WTC11 (cell line): ENCODE results near the gene PHF10. TPM values are rescaled to one million over a fixed set of nuclear protein-coding genes. Genes with fewer than 3 reads are reported as not detected.

ENCODE experiments used
- EMX1 ChIP-seq: fragments of 250-450 bp; sonication (Bioruptor Pico); IDR thresholded peaks from 2 replicates; pipeline ENCODE4 v1.8.0; 2021; ENCODE audit warnings: mild to moderate bottlenecking
- ERG ChIP-seq: fragments of 250-450 bp; sonication (Bioruptor Pico); IDR thresholded peaks from 2 replicates; pipeline ENCODE4 v1.8.0; 2021; ENCODE audit warnings: mild to moderate bottlenecking
- GRHL2 ChIP-seq: fragments of 250-450 bp; sonication (Bioruptor Pico); IDR thresholded peaks from 2 replicates; pipeline ENCODE4 v1.8.0; 2022; ENCODE audit warnings: mild to moderate bottlenecking, moderate library complexity; ENCODE audit not compliant: insufficient replicate concordance, severe bottlenecking
- IRF1 ChIP-seq: sonication (generic); formaldehyde crosslinking; IDR thresholded peaks from 2 replicates; pipeline ENCODE4 v1.8.0; 2023; ENCODE audit warnings: missing genetic modification reagents
- IRF2 ChIP-seq: sonication (generic); formaldehyde crosslinking; IDR thresholded peaks from 2 replicates; pipeline ENCODE4 v1.8.0; 2022; ENCODE audit warnings: low read depth, missing genetic modification reagents, borderline replicate concordance
- NR1H2 ChIP-seq: sonication (generic); formaldehyde crosslinking; IDR thresholded peaks from 2 replicates; pipeline ENCODE4 v1.9.0; 2021; ENCODE audit warnings: mild to moderate bottlenecking, moderate library complexity, missing genetic modification reagents
- PRRX2 ChIP-seq: fragments of 250-450 bp; sonication (Bioruptor Pico); IDR thresholded peaks from 2 replicates; pipeline ENCODE4 v1.8.0; 2021; ENCODE audit warnings: mild to moderate bottlenecking
- SMAD3 ChIP-seq: sonication (generic); formaldehyde crosslinking; IDR thresholded peaks from 2 replicates; pipeline ENCODE4 v1.8.0; 2022; ENCODE audit warnings: missing genetic modification reagents, mild to moderate bottlenecking, borderline replicate concordance
- TCF7 ChIP-seq: sonication (generic); formaldehyde crosslinking; IDR thresholded peaks from 2 replicates; pipeline ENCODE4 v1.8.0; 2022; ENCODE audit warnings: mild to moderate bottlenecking, low read depth, missing genetic modification reagents, moderate library complexity
- ZNF396 ChIP-seq: fragments of 250-450 bp; sonication (Bioruptor Pico); IDR thresholded peaks from 2 replicates; pipeline ENCODE4 v1.8.0; 2021; ENCODE audit warnings: mild to moderate bottlenecking, moderate library complexity, borderline replicate concordance
- total RNA-seq: library from RNA; stranded (reverse); gene quantifications from 3 replicates; pipeline ENCODE4 v1.2.3, GENCODE V29; 2021
- TF ChIP-seq, protein P1 (sequence below): sonication (generic); formaldehyde crosslinking; IDR thresholded peaks from 2 replicates; pipeline ENCODE4 v1.8.0; 2022; ENCODE audit warnings: mild to moderate bottlenecking, missing genetic modification reagents
- TF ChIP-seq, protein P2 (sequence below): fragments of 200-600 bp; IDR thresholded peaks from 2 replicates; pipeline ENCODE4 v1.8.0; 2022; ENCODE audit warnings: antibody characterized with exemption
- TF ChIP-seq, protein P3 (sequence below): sonication (generic); formaldehyde crosslinking; IDR thresholded peaks from 2 replicates; pipeline ENCODE4 v1.8.1; 2022; ENCODE audit warnings: missing genetic modification reagents, borderline replicate concordance
- TF ChIP-seq, protein P4 (sequence below): sonication (generic); formaldehyde crosslinking; IDR thresholded peaks from 2 replicates; pipeline ENCODE4 v1.8.0; 2023; ENCODE audit warnings: missing genetic modification reagents, mild to moderate bottlenecking, borderline replicate concordance
- TF ChIP-seq, protein P5 (sequence below): sonication (generic); formaldehyde crosslinking; IDR thresholded peaks from 2 replicates; pipeline ENCODE4 v1.8.0; 2022; ENCODE audit warnings: mild to moderate bottlenecking, missing genetic modification reagents
- TF ChIP-seq, protein P6 (sequence below): sonication (generic); formaldehyde crosslinking; IDR thresholded peaks from 2 replicates; pipeline ENCODE4 v1.8.1; 2023; ENCODE audit warnings: mild to moderate bottlenecking, missing genetic modification reagents
- TF ChIP-seq, protein P7 (sequence below): sonication (generic); formaldehyde crosslinking; IDR thresholded peaks from 2 replicates; pipeline ENCODE4 v1.8.1; 2022; ENCODE audit warnings: low read depth, mild to moderate bottlenecking, moderate library complexity, missing genetic modification reagents, borderline replicate concordance
- TF ChIP-seq, protein P8 (sequence below): sonication (generic); formaldehyde crosslinking; IDR thresholded peaks from 2 replicates; pipeline ENCODE4 v1.8.1; 2023; ENCODE audit warnings: mild to moderate bottlenecking, missing genetic modification reagents

The PHF10 gene
- total RNA-seq, 1 experiment from 2014 or later, result 39.3 TPM

DNA sequence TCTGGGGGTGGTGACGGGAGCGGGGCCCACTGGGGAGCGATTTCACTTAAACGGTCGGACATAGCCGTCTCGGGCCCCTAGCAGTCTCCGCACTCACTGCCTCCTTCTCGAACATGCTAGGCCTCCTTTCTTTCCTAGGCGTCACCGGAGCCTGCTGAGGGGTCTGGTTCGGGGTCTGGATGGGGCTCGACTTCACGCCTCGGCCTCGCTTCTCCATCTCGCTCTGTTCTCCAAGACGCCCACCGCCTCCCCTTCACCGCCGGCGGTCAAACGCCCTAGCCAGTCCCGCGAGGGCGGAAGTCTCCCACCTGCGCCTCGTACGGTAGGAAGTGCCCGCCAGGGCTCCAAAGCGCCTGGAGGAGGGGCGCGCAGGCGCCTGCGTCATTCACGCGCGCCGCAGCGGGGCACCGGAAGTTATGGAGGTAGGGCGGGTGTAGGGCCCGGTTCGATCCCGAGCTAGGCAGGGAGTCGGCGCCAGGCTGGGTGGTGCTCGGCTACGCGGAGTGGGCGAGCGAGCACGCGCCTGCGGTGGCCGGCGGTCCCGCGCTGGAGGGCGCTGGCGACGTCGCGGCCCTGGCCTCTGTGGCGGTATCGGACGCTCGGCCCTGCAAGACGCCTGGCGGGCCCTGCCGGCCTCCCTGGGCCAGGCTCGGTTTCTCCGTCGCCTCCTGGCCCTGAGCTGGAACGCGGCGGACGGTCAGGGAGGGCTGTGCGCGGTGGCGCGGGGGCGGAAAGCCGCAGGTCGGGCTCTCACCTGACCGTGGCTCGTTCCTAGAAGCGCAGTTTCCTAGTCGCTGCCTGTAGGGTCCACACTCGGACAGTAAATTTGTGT lies 27.2 kb upstream of the PHF10 start, which contains the start of the genes DYNLT2 and ERMARD (continued):
- TF ChIP-seq, protein P1, sequence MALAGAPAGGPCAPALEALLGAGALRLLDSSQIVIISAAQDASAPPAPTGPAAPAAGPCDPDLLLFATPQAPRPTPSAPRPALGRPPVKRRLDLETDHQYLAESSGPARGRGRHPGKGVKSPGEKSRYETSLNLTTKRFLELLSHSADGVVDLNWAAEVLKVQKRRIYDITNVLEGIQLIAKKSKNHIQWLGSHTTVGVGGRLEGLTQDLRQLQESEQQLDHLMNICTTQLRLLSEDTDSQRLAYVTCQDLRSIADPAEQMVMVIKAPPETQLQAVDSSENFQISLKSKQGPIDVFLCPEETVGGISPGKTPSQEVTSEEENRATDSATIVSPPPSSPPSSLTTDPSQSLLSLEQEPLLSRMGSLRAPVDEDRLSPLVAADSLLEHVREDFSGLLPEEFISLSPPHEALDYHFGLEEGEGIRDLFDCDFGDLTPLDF (CRISPR knock-in tag), result no peak
- TF ChIP-seq SMAD3 (CRISPR knock-in tag) (no peak), NR1H2 (CRISPR knock-in tag) (no peak), IRF2 (CRISPR knock-in tag) (no peak), PRRX2 (CRISPR knock-in tag) (0 out of 2 replicates have a peak, but pooled peaks have one; percentile 26), ERG (CRISPR knock-in tag) (no peak), GRHL2 (no peak), ZNF396 (CRISPR knock-in tag) (no peak), TCF7 (CRISPR knock-in tag) (no peak), IRF1 (peak; percentile 78), EMX1 (CRISPR knock-in tag) (0 out of 2 replicates have a peak, but pooled peaks have one; percentile 34)
- TF ChIP-seq, protein P2, sequence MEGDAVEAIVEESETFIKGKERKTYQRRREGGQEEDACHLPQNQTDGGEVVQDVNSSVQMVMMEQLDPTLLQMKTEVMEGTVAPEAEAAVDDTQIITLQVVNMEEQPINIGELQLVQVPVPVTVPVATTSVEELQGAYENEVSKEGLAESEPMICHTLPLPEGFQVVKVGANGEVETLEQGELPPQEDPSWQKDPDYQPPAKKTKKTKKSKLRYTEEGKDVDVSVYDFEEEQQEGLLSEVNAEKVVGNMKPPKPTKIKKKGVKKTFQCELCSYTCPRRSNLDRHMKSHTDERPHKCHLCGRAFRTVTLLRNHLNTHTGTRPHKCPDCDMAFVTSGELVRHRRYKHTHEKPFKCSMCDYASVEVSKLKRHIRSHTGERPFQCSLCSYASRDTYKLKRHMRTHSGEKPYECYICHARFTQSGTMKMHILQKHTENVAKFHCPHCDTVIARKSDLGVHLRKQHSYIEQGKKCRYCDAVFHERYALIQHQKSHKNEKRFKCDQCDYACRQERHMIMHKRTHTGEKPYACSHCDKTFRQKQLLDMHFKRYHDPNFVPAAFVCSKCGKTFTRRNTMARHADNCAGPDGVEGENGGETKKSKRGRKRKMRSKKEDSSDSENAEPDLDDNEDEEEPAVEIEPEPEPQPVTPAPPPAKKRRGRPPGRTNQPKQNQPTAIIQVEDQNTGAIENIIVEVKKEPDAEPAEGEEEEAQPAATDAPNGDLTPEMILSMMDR, result no peak
- TF ChIP-seq, protein P3, sequence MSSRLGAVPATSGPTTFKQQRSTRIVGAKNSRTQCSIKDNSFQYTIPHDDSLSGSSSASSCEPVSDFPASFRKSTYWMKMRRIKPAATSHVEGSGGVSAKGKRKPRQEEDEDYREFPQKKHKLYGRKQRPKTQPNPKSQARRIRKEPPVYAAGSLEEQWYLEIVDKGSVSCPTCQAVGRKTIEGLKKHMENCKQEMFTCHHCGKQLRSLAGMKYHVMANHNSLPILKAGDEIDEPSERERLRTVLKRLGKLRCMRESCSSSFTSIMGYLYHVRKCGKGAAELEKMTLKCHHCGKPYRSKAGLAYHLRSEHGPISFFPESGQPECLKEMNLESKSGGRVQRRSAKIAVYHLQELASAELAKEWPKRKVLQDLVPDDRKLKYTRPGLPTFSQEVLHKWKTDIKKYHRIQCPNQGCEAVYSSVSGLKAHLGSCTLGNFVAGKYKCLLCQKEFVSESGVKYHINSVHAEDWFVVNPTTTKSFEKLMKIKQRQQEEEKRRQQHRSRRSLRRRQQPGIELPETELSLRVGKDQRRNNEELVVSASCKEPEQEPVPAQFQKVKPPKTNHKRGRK (CRISPR knock-in tag), result no peak
- TF ChIP-seq, protein P4, sequence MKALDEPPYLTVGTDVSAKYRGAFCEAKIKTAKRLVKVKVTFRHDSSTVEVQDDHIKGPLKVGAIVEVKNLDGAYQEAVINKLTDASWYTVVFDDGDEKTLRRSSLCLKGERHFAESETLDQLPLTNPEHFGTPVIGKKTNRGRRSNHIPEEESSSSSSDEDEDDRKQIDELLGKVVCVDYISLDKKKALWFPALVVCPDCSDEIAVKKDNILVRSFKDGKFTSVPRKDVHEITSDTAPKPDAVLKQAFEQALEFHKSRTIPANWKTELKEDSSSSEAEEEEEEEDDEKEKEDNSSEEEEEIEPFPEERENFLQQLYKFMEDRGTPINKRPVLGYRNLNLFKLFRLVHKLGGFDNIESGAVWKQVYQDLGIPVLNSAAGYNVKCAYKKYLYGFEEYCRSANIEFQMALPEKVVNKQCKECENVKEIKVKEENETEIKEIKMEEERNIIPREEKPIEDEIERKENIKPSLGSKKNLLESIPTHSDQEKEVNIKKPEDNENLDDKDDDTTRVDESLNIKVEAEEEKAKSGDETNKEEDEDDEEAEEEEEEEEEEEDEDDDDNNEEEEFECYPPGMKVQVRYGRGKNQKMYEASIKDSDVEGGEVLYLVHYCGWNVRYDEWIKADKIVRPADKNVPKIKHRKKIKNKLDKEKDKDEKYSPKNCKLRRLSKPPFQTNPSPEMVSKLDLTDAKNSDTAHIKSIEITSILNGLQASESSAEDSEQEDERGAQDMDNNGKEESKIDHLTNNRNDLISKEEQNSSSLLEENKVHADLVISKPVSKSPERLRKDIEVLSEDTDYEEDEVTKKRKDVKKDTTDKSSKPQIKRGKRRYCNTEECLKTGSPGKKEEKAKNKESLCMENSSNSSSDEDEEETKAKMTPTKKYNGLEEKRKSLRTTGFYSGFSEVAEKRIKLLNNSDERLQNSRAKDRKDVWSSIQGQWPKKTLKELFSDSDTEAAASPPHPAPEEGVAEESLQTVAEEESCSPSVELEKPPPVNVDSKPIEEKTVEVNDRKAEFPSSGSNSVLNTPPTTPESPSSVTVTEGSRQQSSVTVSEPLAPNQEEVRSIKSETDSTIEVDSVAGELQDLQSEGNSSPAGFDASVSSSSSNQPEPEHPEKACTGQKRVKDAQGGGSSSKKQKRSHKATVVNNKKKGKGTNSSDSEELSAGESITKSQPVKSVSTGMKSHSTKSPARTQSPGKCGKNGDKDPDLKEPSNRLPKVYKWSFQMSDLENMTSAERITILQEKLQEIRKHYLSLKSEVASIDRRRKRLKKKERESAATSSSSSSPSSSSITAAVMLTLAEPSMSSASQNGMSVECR (CRISPR knock-in tag), result peak; percentile 22
- TF ChIP-seq, protein P5, sequence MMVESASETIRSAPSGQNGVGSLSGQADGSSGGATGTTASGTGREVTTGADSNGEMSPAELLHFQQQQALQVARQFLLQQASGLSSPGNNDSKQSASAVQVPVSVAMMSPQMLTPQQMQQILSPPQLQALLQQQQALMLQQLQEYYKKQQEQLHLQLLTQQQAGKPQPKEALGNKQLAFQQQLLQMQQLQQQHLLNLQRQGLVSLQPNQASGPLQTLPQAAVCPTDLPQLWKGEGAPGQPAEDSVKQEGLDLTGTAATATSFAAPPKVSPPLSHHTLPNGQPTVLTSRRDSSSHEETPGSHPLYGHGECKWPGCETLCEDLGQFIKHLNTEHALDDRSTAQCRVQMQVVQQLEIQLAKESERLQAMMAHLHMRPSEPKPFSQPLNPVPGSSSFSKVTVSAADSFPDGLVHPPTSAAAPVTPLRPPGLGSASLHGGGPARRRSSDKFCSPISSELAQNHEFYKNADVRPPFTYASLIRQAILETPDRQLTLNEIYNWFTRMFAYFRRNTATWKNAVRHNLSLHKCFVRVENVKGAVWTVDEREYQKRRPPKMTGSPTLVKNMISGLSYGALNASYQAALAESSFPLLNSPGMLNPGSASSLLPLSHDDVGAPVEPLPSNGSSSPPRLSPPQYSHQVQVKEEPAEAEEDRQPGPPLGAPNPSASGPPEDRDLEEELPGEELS (CRISPR knock-in tag), result peak; percentile 87
- TF ChIP-seq, protein P6, sequence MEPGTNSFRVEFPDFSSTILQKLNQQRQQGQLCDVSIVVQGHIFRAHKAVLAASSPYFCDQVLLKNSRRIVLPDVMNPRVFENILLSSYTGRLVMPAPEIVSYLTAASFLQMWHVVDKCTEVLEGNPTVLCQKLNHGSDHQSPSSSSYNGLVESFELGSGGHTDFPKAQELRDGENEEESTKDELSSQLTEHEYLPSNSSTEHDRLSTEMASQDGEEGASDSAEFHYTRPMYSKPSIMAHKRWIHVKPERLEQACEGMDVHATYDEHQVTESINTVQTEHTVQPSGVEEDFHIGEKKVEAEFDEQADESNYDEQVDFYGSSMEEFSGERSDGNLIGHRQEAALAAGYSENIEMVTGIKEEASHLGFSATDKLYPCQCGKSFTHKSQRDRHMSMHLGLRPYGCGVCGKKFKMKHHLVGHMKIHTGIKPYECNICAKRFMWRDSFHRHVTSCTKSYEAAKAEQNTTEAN (CRISPR knock-in tag), result peak; percentile 71
- TF ChIP-seq, protein P7, sequence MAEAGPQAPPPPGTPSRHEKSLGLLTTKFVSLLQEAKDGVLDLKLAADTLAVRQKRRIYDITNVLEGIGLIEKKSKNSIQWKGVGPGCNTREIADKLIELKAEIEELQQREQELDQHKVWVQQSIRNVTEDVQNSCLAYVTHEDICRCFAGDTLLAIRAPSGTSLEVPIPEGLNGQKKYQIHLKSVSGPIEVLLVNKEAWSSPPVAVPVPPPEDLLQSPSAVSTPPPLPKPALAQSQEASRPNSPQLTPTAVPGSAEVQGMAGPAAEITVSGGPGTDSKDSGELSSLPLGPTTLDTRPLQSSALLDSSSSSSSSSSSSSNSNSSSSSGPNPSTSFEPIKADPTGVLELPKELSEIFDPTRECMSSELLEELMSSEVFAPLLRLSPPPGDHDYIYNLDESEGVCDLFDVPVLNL, result peak; percentile 78
- TF ChIP-seq, protein P8, sequence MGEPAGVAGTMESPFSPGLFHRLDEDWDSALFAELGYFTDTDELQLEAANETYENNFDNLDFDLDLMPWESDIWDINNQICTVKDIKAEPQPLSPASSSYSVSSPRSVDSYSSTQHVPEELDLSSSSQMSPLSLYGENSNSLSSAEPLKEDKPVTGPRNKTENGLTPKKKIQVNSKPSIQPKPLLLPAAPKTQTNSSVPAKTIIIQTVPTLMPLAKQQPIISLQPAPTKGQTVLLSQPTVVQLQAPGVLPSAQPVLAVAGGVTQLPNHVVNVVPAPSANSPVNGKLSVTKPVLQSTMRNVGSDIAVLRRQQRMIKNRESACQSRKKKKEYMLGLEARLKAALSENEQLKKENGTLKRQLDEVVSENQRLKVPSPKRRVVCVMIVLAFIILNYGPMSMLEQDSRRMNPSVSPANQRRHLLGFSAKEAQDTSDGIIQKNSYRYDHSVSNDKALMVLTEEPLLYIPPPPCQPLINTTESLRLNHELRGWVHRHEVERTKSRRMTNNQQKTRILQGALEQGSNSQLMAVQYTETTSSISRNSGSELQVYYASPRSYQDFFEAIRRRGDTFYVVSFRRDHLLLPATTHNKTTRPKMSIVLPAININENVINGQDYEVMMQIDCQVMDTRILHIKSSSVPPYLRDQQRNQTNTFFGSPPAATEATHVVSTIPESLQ (CRISPR knock-in tag), result no peak
